Measurements from ENCODE around the gene CALN1. TPM values are rescaled to one million over a fixed set of nuclear protein-coding genes. Genes with fewer than 3 reads are reported as not detected.

The CALN1 gene
- total and polyA plus RNA-seq, 2 experiments from 2014 or later: 7.6 to 14.5 TPM

GRCh38 chr7:71991586-71991985 is 420.6 kb downstream of the CALN1 start (continued):
- TF ChIP-seq ZNF462 (CRISPR knock-in tag; IDR thresholded peaks at IDR 0.05) (no peak), ETS1 (IDR thresholded peaks at IDR 0.05) (no peak)

- H3K27me3 ChIP-seq (ENCODE audit: insufficient read depth): no peaks in the 10 kb centered on the region
- H3K4me3 ChIP-seq: no peak overlapping the region
- no peaks in the 10 kb centered on the region for H3F3A ChIP-seq (replicated peaks; ENCODE audit: low read depth)
- Mint-ChIP-seq H3K4me3 (no peak overlapping the region), H3K9me3 (no peaks in the 10 kb centered on the region; the same call in 2 of the 3 replicates), H3K27ac (no peak overlapping the region), H3K4me1 (peaks cover 6% of the 10 kb centered on the region; the same call in 2 of the 3 replicates), H3K36me3 (ENCODE audit: low read depth) (no peaks in the 10 kb centered on the region; the same call in 2 of the 3 replicates), H3K27me3 (ENCODE audit: insufficient read depth, low read depth, poor library complexity) (peaks cover 6% of the 10 kb centered on the region)
- no peaks in the 10 kb centered on the region for H3K79me2 ChIP-seq (replicated peaks; ENCODE audit: insufficient read depth)
- H3K4me2 ChIP-seq: no peak overlapping the region
- H3K4me1 ChIP-seq (ENCODE audit: insufficient read depth): no peaks in the 10 kb centered on the region
- no peaks in the 10 kb centered on the region for H3K36me3 ChIP-seq (ENCODE audit: insufficient read depth)
- ATAC-seq (no peak), DNase-seq (ENCODE audit: low spot score) (no peak)
- no peak overlapping the region for H2AFZ ChIP-seq
- H4K20me1 ChIP-seq (replicated peaks; ENCODE audit: insufficient read depth): no peaks in the 10 kb centered on the region
- no peaks in the 10 kb centered on the region for H3K9me2 ChIP-seq (ENCODE audit: insufficient read depth)
- no peak overlapping the region for H3K27ac ChIP-seq (ENCODE audit: low read depth)
- no peak for TF ChIP-seq ZNF462 (CRISPR knock-in tag; IDR thresholded peaks at IDR 0.05)
- no peak for TF ChIP-seq REST (IDR thresholded peaks at IDR 0.05; ENCODE audit: unreplicated experiment)
- TF ChIP-seq ZNF114 (CRISPR knock-in tag; IDR thresholded peaks at IDR 0.05): no peak
Observed at GRCh38 chr7:71990138-71990462, 422.0 kb downstream of the CALN1 start.

All from GM23338 (cell line).